CD14-positive monocyte (primary cell): ENCODE results near the gene SPSB1. TPM values are rescaled to one million over a fixed set of nuclear protein-coding genes. Genes with fewer than 3 reads are reported as not detected.
A peak's percentile ranks its signal among the peaks of the same experiment; 100 is the strongest.

Source experiments
- DNase-seq, 3 donors: peaks; one replicate each; pipeline ENCODE4 v3.0.0-alpha.2; 2011 to 2022
- H2AFZ ChIP-seq: 2 replicates; pipeline ENCODE4 v1.6.0; 2012; ENCODE audit warnings: mild to moderate bottlenecking, low read depth, low read length, inconsistent platforms; ENCODE audit not compliant: insufficient read depth, poor library complexity, severe bottlenecking
- H3K27ac ChIP-seq, 2 donors: 1 replicate in 1 of 2; 2 replicates in 1 of 2; pipeline ENCODE4 v1.5.1; 2012 to 2013; ENCODE audit warnings: low read length in 2 of 2, control low read depth in 1 of 2, inconsistent platforms in 1 of 2, low read depth in 1 of 2, mild to moderate bottlenecking in 1 of 2
- H3K27me3 ChIP-seq, 2 donors: one replicate each; pipeline versions ENCODE4 v1.6.0 to v1.6.1; 2011 to 2013; ENCODE audit warnings: low read length in 2 of 2; ENCODE audit not compliant: control insufficient read depth in 2 of 2, insufficient read depth in 2 of 2
- H3K36me3 ChIP-seq, 2 donors: replicated peaks in 1 of 2; 1 replicate in 1 of 2; 2 replicates in 1 of 2; pipeline versions ENCODE4 v1.5.1 to v1.6.1; 2012 to 2013; ENCODE audit warnings: low read length in 2 of 2, control low read depth in 1 of 2, inconsistent platforms in 1 of 2, mild to moderate bottlenecking in 1 of 2; ENCODE audit not compliant: insufficient read depth in 2 of 2, control insufficient read depth in 1 of 2
- H3K4me1 ChIP-seq, 2 donors: 1 replicate in 1 of 2; 2 replicates in 1 of 2; pipeline versions ENCODE4 v1.5.1 to v1.6.1; 2012 to 2013; ENCODE audit warnings: low read length in 2 of 2, control low read depth in 1 of 2, inconsistent platforms in 1 of 2, mild to moderate bottlenecking in 1 of 2, moderate library complexity in 1 of 2; ENCODE audit not compliant: insufficient read depth in 2 of 2, control insufficient read depth in 1 of 2
- H3K4me2 ChIP-seq: replicated peaks from 2 replicates; pipeline ENCODE3; 2012; ENCODE audit warnings: low read length, moderate library complexity, mild to moderate bottlenecking; ENCODE audit not compliant: poor library complexity, severe bottlenecking; ENCODE audit errors: extremely low read depth
- H3K4me3 ChIP-seq, 3 experiments: fragments of 200-600 bp in 1 of 3; sonication (generic) in 1 of 3; replicated peaks in 1 of 3; 1 replicate in 2 of 3; 2 replicates in 1 of 3; pipeline ENCODE4 v1.5.1; 2011 to 2013; ENCODE audit warnings: low read length in 3 of 3, mild to moderate bottlenecking in 3 of 3, control low read depth in 2 of 3, low read depth in 2 of 3, inconsistent platforms in 1 of 3, moderate library complexity in 1 of 3
- H3K79me2 ChIP-seq: 2 replicates; pipeline ENCODE4 v1.6.0; 2012; ENCODE audit warnings: mild to moderate bottlenecking, control low read depth, inconsistent platforms, low read length, moderate library complexity; ENCODE audit not compliant: insufficient read depth
- H3K9ac ChIP-seq: 2 replicates; pipeline ENCODE4 v1.6.0; 2017; ENCODE audit warnings: low read length, mild to moderate bottlenecking; ENCODE audit not compliant: insufficient read depth, poor library complexity, severe bottlenecking
- H3K9me3 ChIP-seq, 2 donors: replicated peaks in 1 of 2; 1 replicate in 1 of 2; 2 replicates in 1 of 2; pipeline versions ENCODE4 v1.5.1 to v1.6.1; 2012 to 2013; ENCODE audit warnings: low read length in 2 of 2, control low read depth in 1 of 2; ENCODE audit not compliant: control insufficient read depth in 1 of 2, insufficient read depth in 1 of 2
- H4K20me1 ChIP-seq: 2 replicates; pipeline ENCODE4 v1.6.0; 2012; ENCODE audit warnings: mild to moderate bottlenecking, low read length, control low read depth, moderate library complexity; ENCODE audit not compliant: insufficient read depth
- H3K27ac Mint-ChIP-seq, 7 donors: one replicate each; pipeline ENCODE4 v1.8.0; 2020; ENCODE audit warnings: mild to moderate bottlenecking in 7 of 7, mixed read lengths in 7 of 7, moderate library complexity in 6 of 7, inconsistent platforms in 2 of 7
- H3K27me3 Mint-ChIP-seq, 3 donors: one replicate each; pipeline ENCODE4 v1.8.0; 2021 to 2022; ENCODE audit warnings: low read depth in 3 of 3, mild to moderate bottlenecking in 3 of 3, mixed read lengths in 3 of 3, moderate library complexity in 3 of 3, inconsistent platforms in 1 of 3
- H3K36me3 Mint-ChIP-seq, 2 donors: one replicate each; pipeline ENCODE4 v1.8.0; 2020; ENCODE audit warnings: mixed read lengths in 2 of 2, inconsistent platforms in 1 of 2, mild to moderate bottlenecking in 1 of 2
- H3K4me1 Mint-ChIP-seq: one replicate; pipeline ENCODE4 v1.8.0; 2020; ENCODE audit warnings: mild to moderate bottlenecking, mixed read lengths
- H3K4me3 Mint-ChIP-seq, 2 donors: one replicate each; pipeline ENCODE4 v1.8.0; 2020; ENCODE audit warnings: mild to moderate bottlenecking in 2 of 2, mixed read lengths in 2 of 2, moderate library complexity in 1 of 2
- H3K9me3 Mint-ChIP-seq, 7 donors: one replicate each; pipeline ENCODE4 v1.8.0; 2020 to 2022; ENCODE audit warnings: mixed read lengths in 7 of 7, mild to moderate bottlenecking in 6 of 7, moderate library complexity in 6 of 7, inconsistent platforms in 2 of 7
- WGBS: methylation state at CpG from one replicate; pipeline ENCODE4 v1.1.5; 2013; ENCODE audit warnings: missing lambda C conversion rate; ENCODE audit not compliant: insufficient coverage; 5-methylcytosine and 5-hydroxymethylcytosine counted together
- intact Hi-C, 2 donors: fragments of 100-400 bp; cut with micrococcal nuclease; formaldehyde crosslinking; loops; one replicate each; pipeline versions ENCODE4 v1.15.0 to v1.15.1; 2023
- polyA plus RNA-seq, 3 donors: library from polyadenylated mRNA; depleted of rRNA in 1 of 3; unstranded in 2 of 3; stranded (reverse) in 1 of 3; fragments of 300-500 nt in 2 of 3; fragments of >200 nt in 1 of 3; fragmentation: Illumina TruSeq in 2 of 3; gene quantifications; 1 replicate in 2 of 3; 2 replicates in 1 of 3; pipeline ENCODE4 v1.2.3, GENCODE V29; 2012 to 2021
- TF ChIP-seq, protein P1 (sequence below): fragments of 200-600 bp; IDR thresholded peaks from one replicate; pipeline ENCODE4 v1.8.0; 2022; ENCODE audit warnings: antibody characterized with exemption, mild to moderate bottlenecking

SPSB1 gene
- polyA plus RNA-seq, 3 donors, result 0.15 to 1.2 (median 0.29) TPM

GRCh38 chr1:9260059-9260766 lies 32.5 kb upstream of the SPSB1 start:
- intact Hi-C loops, result no loop called here
- Histone ChIP-seq H4K20me1 (peaks cover 25% of the 10 kb centered on the region), H3K27me3 (no peaks in the 10 kb centered on the region), H3K4me1 (no peaks in the 10 kb centered on the region), H3K4me3 (no peak overlapping the region), H3K79me2 (no peaks in the 10 kb centered on the region), H3K27ac (no peak overlapping the region), H3K36me3 (peaks cover 34 to 66% of the 10 kb centered on the region in 2 donors), H3K9me3 (peaks cover 0 to 11% of the 10 kb centered on the region in 2 donors), H2AFZ (no peak overlapping the region), H3K9ac (no peak overlapping the region), H3K4me2 (no peak overlapping the region)
- WGBS, result 99% methylated on average over 18 of the region's 20 CpGs
- peaks cover 6 to 20% (median 14%) of the 10 kb centered on the region in 7 donors for H3K9me3 Mint-ChIP-seq
- TF ChIP-seq, protein P1, sequence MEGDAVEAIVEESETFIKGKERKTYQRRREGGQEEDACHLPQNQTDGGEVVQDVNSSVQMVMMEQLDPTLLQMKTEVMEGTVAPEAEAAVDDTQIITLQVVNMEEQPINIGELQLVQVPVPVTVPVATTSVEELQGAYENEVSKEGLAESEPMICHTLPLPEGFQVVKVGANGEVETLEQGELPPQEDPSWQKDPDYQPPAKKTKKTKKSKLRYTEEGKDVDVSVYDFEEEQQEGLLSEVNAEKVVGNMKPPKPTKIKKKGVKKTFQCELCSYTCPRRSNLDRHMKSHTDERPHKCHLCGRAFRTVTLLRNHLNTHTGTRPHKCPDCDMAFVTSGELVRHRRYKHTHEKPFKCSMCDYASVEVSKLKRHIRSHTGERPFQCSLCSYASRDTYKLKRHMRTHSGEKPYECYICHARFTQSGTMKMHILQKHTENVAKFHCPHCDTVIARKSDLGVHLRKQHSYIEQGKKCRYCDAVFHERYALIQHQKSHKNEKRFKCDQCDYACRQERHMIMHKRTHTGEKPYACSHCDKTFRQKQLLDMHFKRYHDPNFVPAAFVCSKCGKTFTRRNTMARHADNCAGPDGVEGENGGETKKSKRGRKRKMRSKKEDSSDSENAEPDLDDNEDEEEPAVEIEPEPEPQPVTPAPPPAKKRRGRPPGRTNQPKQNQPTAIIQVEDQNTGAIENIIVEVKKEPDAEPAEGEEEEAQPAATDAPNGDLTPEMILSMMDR, result no peak
- H3K36me3 Mint-ChIP-seq, result peaks cover 59 to 81% of the 10 kb centered on the region in 2 donors
- H3K4me1 Mint-ChIP-seq, result peaks cover 6% of the 10 kb centered on the region
- peak overlapping the region in 6 of 7 donors; percentile 70 to 83 (median 75) for H3K27ac Mint-ChIP-seq
- no peak overlapping the region for H3K4me3 Mint-ChIP-seq
- DNase-seq, result no peak
- no peaks in the 10 kb centered on the region for H3K27me3 Mint-ChIP-seq

GRCh38 chr1:9261496-9261895 lies 31.2 kb upstream of the SPSB1 start:
- H3K4me3 Mint-ChIP-seq, result no peak overlapping the region
- H3K27ac ChIP-seq, result no peak overlapping the region
- no peak overlapping the region for H3K9ac ChIP-seq
- no peak overlapping the region for H3K4me2 ChIP-seq
- no peak overlapping the region for H3K4me3 ChIP-seq
- WGBS, result 100% methylated on average over 1 of the region's 8 CpGs
- peaks cover 3% of the 10 kb centered on the region for H3K4me1 Mint-ChIP-seq
- peaks cover 21% of the 10 kb centered on the region for H4K20me1 ChIP-seq
- H3K9me3 ChIP-seq, result peaks cover 0 to 11% of the 10 kb centered on the region in 2 donors
- no peaks in the 10 kb centered on the region for H3K79me2 ChIP-seq
- no peaks in the 10 kb centered on the region for H3K27me3 Mint-ChIP-seq
- H3K4me1 ChIP-seq, result no peaks in the 10 kb centered on the region
- H3K36me3 Mint-ChIP-seq, result peaks cover 61 to 83% of the 10 kb centered on the region in 2 donors
- H3K36me3 ChIP-seq, result peaks cover 38 to 66% of the 10 kb centered on the region in 2 donors
- peaks cover 6 to 20% (median 14%) of the 10 kb centered on the region in 7 donors for H3K9me3 Mint-ChIP-seq
- peak overlapping the region in 3 of 7 donors; percentile 8 to 77 (median 63) for H3K27ac Mint-ChIP-seq
- no peak for DNase-seq
- intact Hi-C loops, result no loop called here
- H3K27me3 ChIP-seq, result no peaks in the 10 kb centered on the region
- H2AFZ ChIP-seq, result no peak overlapping the region
- TF ChIP-seq, protein P1, result no peak
